Neural cell (in vitro differentiated cells): ENCODE data around the gene MLPH. TPM values are rescaled to one million over a fixed set of nuclear protein-coding genes. Genes with fewer than 3 reads are reported as not detected.

Experiments used
- H2AFZ ChIP-seq: fragments of 200-600, 300-800 bp; sonication (generic), shearing (Covaris generic); 2 replicates; pipeline ENCODE4 v1.6.0; 2014; ENCODE audit warnings: low read depth, mild to moderate bottlenecking, antibody characterized with exemption, low read length, moderate library complexity
- H3F3A ChIP-seq: fragments of 200-600 bp; shearing (Covaris generic); 2 replicates; pipeline ENCODE4 v1.6.1; 2016; ENCODE audit warnings: mild to moderate bottlenecking, moderate library complexity, mixed read lengths, antibody characterized with exemption, low read length; ENCODE audit not compliant: insufficient read depth, poor library complexity, severe bottlenecking
- H3K27ac ChIP-seq: fragments of 200-600, 300-800 bp; sonication (generic), shearing (Covaris generic); 2 replicates; pipeline ENCODE4 v1.5.1; 2014; ENCODE audit warnings: mild to moderate bottlenecking, low read length, moderate library complexity
- H3K27me3 ChIP-seq: fragments of 300-800, 200-600 bp; sonication (generic), shearing (Covaris generic); 2 replicates; pipeline ENCODE4 v1.6.0; 2014; ENCODE audit warnings: mild to moderate bottlenecking, low read depth, low read length, moderate library complexity; ENCODE audit not compliant: insufficient read depth
- H3K36me3 ChIP-seq: fragments of 300-800, 200-600 bp; sonication (generic), shearing (Covaris generic); 2 replicates; pipeline ENCODE4 v1.5.1; 2014; ENCODE audit warnings: mild to moderate bottlenecking, antibody characterized with exemption, low read length, moderate library complexity; ENCODE audit not compliant: insufficient read depth
- H3K4me2 ChIP-seq: fragments of 300-800, 200-600 bp; sonication (generic), shearing (Covaris generic); 2 replicates; pipeline ENCODE4 v1.6.0; 2014; ENCODE audit warnings: mild to moderate bottlenecking, low read length
- H3K4me3 ChIP-seq: fragments of 300-800, 200-600 bp; sonication (generic), shearing (Covaris generic); 2 replicates; pipeline ENCODE4 v1.5.1; 2014; ENCODE audit warnings: mild to moderate bottlenecking, low read length, moderate library complexity
- H3K79me2 ChIP-seq: fragments of 200-600 bp; shearing (Covaris generic); replicated peaks from 2 replicates; pipeline ENCODE4 v1.6.0; 2014; ENCODE audit warnings: mild to moderate bottlenecking, low read length, moderate library complexity; ENCODE audit not compliant: insufficient read depth
- H3K9ac ChIP-seq: fragments of 300-800, 200-600 bp; sonication (generic), shearing (Covaris generic); 2 replicates; pipeline ENCODE4 v1.6.1; 2016; ENCODE audit warnings: mild to moderate bottlenecking, low read length, mixed read lengths
- H3K9me2 ChIP-seq: fragments of 200-600 bp; shearing (Covaris generic); 2 replicates; pipeline ENCODE4 v1.6.1; 2016; ENCODE audit warnings: mild to moderate bottlenecking, low read length, mixed read lengths; ENCODE audit not compliant: insufficient read depth
- H3K9me3 ChIP-seq: fragments of 200-600, 300-800 bp; sonication (generic), shearing (Covaris generic); 2 replicates; pipeline ENCODE4 v1.6.1; 2016; ENCODE audit warnings: mild to moderate bottlenecking, mixed run types, low read length, moderate library complexity, mixed read lengths
- H4K20me1 ChIP-seq: fragments of 200-600 bp; shearing (Covaris generic); 2 replicates; pipeline ENCODE4 v1.6.1; 2016; ENCODE audit warnings: mild to moderate bottlenecking, mixed run types; ENCODE audit not compliant: insufficient read depth
- CTCF ChIP-seq: fragments of 450-650 bp; IDR thresholded peaks from 2 replicates; pipeline ENCODE4 v1.5.1; 2014; ENCODE audit warnings: antibody characterized with exemption, mild to moderate bottlenecking, moderate library complexity; ENCODE audit not compliant: poor library complexity, severe bottlenecking
- EP300 ChIP-seq: fragments of 450-650 bp; conservative IDR thresholded peaks from 2 replicates; pipeline ENCODE4 v1.6.1; 2014; ENCODE audit warnings: antibody characterized with exemption, mild to moderate bottlenecking, moderate library complexity; ENCODE audit not compliant: poor library complexity, severe bottlenecking
- EZH2 ChIP-seq: fragments of 200-600, 300-800 bp; shearing (Covaris generic), sonication (generic); IDR thresholded peaks from 2 replicates; pipeline ENCODE4 v1.6.1; 2014; ENCODE audit warnings: antibody characterized with exemption, low read length, borderline replicate concordance, mild to moderate bottlenecking; ENCODE audit not compliant: insufficient read depth, poor library complexity, severe bottlenecking
- MXI1 ChIP-seq: fragments of 450-650 bp; conservative IDR thresholded peaks from 2 replicates; pipeline ENCODE4 v1.6.1; 2014; ENCODE audit warnings: antibody characterized with exemption, mild to moderate bottlenecking; ENCODE audit not compliant: poor library complexity, severe bottlenecking
- polyA plus RNA-seq: library from polyadenylated mRNA; depleted of rRNA; stranded (reverse); fragments of >200 nt; gene quantifications from 2 replicates; pipeline ENCODE4 v1.2.3, GENCODE V29; 2014

Gene MLPH
- polyA plus RNA-seq, 1 donor from 2014 or later = not detected

GRCh38 chr2:237540223-237540775 lies 53.2 kb downstream of the MLPH start:
- H3F3A ChIP-seq = no peaks in the 10 kb centered on the region
- H3K36me3 ChIP-seq = no peaks in the 10 kb centered on the region
- no peaks in the 10 kb centered on the region for H3K79me2 ChIP-seq
- H3K4me3 ChIP-seq = no peak overlapping the region
- H3K9me3 ChIP-seq = no peaks in the 10 kb centered on the region
- no peak overlapping the region for H2AFZ ChIP-seq
- H3K9me2 ChIP-seq = no peaks in the 10 kb centered on the region
- no peaks in the 10 kb centered on the region for H4K20me1 ChIP-seq
- no peak overlapping the region for H3K9ac ChIP-seq
- no peaks in the 10 kb centered on the region for H3K27me3 ChIP-seq
- H3K4me2 ChIP-seq = no peak overlapping the region
- H3K27ac ChIP-seq = no peak overlapping the region
- no peak for TF ChIP-seq EP300

GRCh38 chr2:237540823-237541222 lies 53.8 kb downstream of the MLPH start:
- H2AFZ ChIP-seq = no peak overlapping the region
- H3K27me3 ChIP-seq = no peaks in the 10 kb centered on the region
- no peak overlapping the region for H3K27ac ChIP-seq
- H4K20me1 ChIP-seq = no peaks in the 10 kb centered on the region
- no peak for TF ChIP-seq EP300
- TF ChIP-seq EZH2 = no peak
- TF ChIP-seq MXI1 = no peak
- TF ChIP-seq CTCF = no peak
- H3K36me3 ChIP-seq = no peaks in the 10 kb centered on the region
- no peaks in the 10 kb centered on the region for H3K9me3 ChIP-seq
- H3K4me2 ChIP-seq = no peak overlapping the region
- H3K79me2 ChIP-seq = no peaks in the 10 kb centered on the region
- H3K9ac ChIP-seq = no peak overlapping the region
- H3K9me2 ChIP-seq = no peaks in the 10 kb centered on the region
- H3K4me3 ChIP-seq = no peak overlapping the region
- H3F3A ChIP-seq = no peaks in the 10 kb centered on the region

GRCh38 chr2:237541243-237541642 lies 54.2 kb downstream of the MLPH start:
- no peaks in the 10 kb centered on the region for H3K36me3 ChIP-seq
- H3K9me3 ChIP-seq = no peaks in the 10 kb centered on the region
- H3K9ac ChIP-seq = no peak overlapping the region
- H3F3A ChIP-seq = no peaks in the 10 kb centered on the region
- H3K4me3 ChIP-seq = no peak overlapping the region
- H4K20me1 ChIP-seq = no peaks in the 10 kb centered on the region
- TF ChIP-seq CTCF = no peak
- no peak for TF ChIP-seq EP300
- no peaks in the 10 kb centered on the region for H3K9me2 ChIP-seq
- H2AFZ ChIP-seq = no peak overlapping the region
- no peaks in the 10 kb centered on the region for H3K27me3 ChIP-seq
- no peak overlapping the region for H3K27ac ChIP-seq
- H3K79me2 ChIP-seq = no peaks in the 10 kb centered on the region
- H3K4me2 ChIP-seq = no peak overlapping the region
